Hepatocyte (in vitro differentiated cells): ENCODE measurements around the gene TTC7B. TPM values are rescaled to one million over a fixed set of nuclear protein-coding genes. Genes with fewer than 3 reads are reported as not detected.

Source experiments
- DNase-seq: peaks from one replicate; pipeline ENCODE4 v3.0.0-alpha.2; 2016; ENCODE audit warnings: low spot score
- H2AFZ ChIP-seq: fragments of 200-600 bp; sonication (generic); 2 replicates; pipeline ENCODE4 v1.6.0; 2016; ENCODE audit warnings: antibody characterized with exemption, mild to moderate bottlenecking
- H3K27ac ChIP-seq: fragments of 200-600 bp; sonication (generic); 2 replicates; pipeline ENCODE4 v1.5.1; 2016; ENCODE audit warnings: mild to moderate bottlenecking
- H3K27me3 ChIP-seq: fragments of 200-600 bp; sonication (generic); 2 replicates; pipeline ENCODE4 v1.6.1; 2016
- H3K36me3 ChIP-seq: fragments of 200-600 bp; sonication (generic); replicated peaks from 2 replicates; pipeline ENCODE4 v1.5.1; 2016; ENCODE audit warnings: low read depth; ENCODE audit not compliant: insufficient read depth
- H3K4me1 ChIP-seq: fragments of 200-600 bp; sonication (generic); 2 replicates; pipeline ENCODE4 v1.5.1; 2016; ENCODE audit warnings: mild to moderate bottlenecking, moderate library complexity; ENCODE audit not compliant: insufficient read depth
- H3K4me2 ChIP-seq: fragments of 200-600 bp; sonication (generic); 2 replicates; pipeline ENCODE4 v1.6.0; 2016
- H3K4me3 ChIP-seq: fragments of 200-600 bp; sonication (generic); 2 replicates; pipeline ENCODE4 v1.5.1; 2016; ENCODE audit warnings: mild to moderate bottlenecking
- H3K79me2 ChIP-seq: fragments of 200-600 bp; sonication (generic); 2 replicates; pipeline ENCODE4 v1.6.0; 2017; ENCODE audit warnings: mild to moderate bottlenecking
- H3K9me2 ChIP-seq: fragments of 200-600 bp; sonication (generic); replicated peaks from 2 replicates; pipeline ENCODE4 v1.6.0; 2017; ENCODE audit warnings: mild to moderate bottlenecking; ENCODE audit not compliant: insufficient read depth
- H3K9me3 ChIP-seq: fragments of 200-600 bp; sonication (generic); 2 replicates; pipeline ENCODE4 v1.5.1; 2016; ENCODE audit warnings: low read depth, mild to moderate bottlenecking
- H4K20me1 ChIP-seq: fragments of 200-600 bp; sonication (generic); 2 replicates; pipeline ENCODE4 v1.6.0; 2016; ENCODE audit warnings: mild to moderate bottlenecking; ENCODE audit not compliant: insufficient read depth, poor library complexity, severe bottlenecking
- CTCF ChIP-seq: fragments of 200-600 bp; sonication (generic); IDR thresholded peaks from 2 replicates; pipeline ENCODE4 v1.5.1; 2016; ENCODE audit warnings: antibody characterized with exemption, mild to moderate bottlenecking; ENCODE audit not compliant: poor library complexity
- EZH2 ChIP-seq: fragments of 200-600 bp; sonication (generic); IDR thresholded peaks from 2 replicates; pipeline ENCODE4 v1.6.1; 2016; ENCODE audit warnings: antibody characterized with exemption, mild to moderate bottlenecking, borderline replicate concordance
- EZH2phosphoT487 ChIP-seq: fragments of 200-600 bp; sonication (generic); IDR thresholded peaks from one replicate; pipeline ENCODE4 v1.6.1; 2018; ENCODE audit warnings: antibody characterized with exemption, mild to moderate bottlenecking, low read depth, moderate library complexity; ENCODE audit not compliant: unreplicated experiment, severe bottlenecking
- WGBS: methylation state at CpG from one replicate; pipeline ENCODE4 v1.1.6; 2016; ENCODE audit warnings: low lambda C conversion rate; ENCODE audit errors: missing lambda C conversion rate; 5-methylcytosine and 5-hydroxymethylcytosine counted together
- polyA plus RNA-seq: library from polyadenylated mRNA; unstranded; fragments of >200 nt; fragmentation: Nextera tagmentation; extraction: Ambion mirVana; gene quantifications from 2 replicates; pipeline ENCODE4 v1.2.1, GENCODE V29; 2016
- total RNA-seq: library from RNA; depleted of rRNA; stranded (reverse); fragments of >200 nt; gene quantifications from 2 replicates; pipeline ENCODE4 v1.2.3, GENCODE V29; 2014

TTC7B gene
- total and polyA plus RNA-seq, 2 experiments from 2014 or later = 10.7 to 25.5 TPM

DNA sequence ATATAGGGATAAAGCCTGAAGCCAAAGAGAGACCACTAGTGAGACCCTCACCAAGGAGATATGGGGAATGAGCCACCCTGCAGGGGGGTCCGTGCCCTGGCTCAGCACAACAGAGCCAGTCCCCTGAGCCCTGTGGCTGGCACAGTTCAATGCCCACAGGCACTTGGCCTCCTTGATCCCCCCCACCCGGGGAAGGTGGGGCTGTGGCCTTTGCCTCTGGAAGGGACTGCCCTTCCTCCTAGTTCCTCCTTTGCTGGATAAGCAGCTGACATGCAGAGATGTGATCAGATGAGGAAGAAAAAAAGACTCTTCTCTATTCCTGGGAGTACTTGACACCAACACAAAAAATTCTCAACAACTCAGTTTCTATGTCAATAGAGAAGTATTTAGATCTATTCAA lies 19.9 kb downstream of the TTC7B start:
- Histone ChIP-seq H3K9me2 (no peaks in the 10 kb centered on the region), H2AFZ (no peak overlapping the region), H3K79me2 (no peaks in the 10 kb centered on the region), H3K4me1 (no peaks in the 10 kb centered on the region), H3K9me3 (no peaks in the 10 kb centered on the region), H3K27me3 (no peaks in the 10 kb centered on the region), H3K27ac (no peak overlapping the region), H3K4me2 (no peak overlapping the region), H4K20me1 (no peaks in the 10 kb centered on the region), H3K4me3 (no peak overlapping the region), H3K36me3 (no peaks in the 10 kb centered on the region)
- DNase-seq = no peak
- no peak for TF ChIP-seq EZH2
- no peak for TF ChIP-seq EZH2phosphoT487
- no peak for TF ChIP-seq CTCF
- WGBS = 94% methylated on average over 2 of the region's 2 CpGs

DNA sequence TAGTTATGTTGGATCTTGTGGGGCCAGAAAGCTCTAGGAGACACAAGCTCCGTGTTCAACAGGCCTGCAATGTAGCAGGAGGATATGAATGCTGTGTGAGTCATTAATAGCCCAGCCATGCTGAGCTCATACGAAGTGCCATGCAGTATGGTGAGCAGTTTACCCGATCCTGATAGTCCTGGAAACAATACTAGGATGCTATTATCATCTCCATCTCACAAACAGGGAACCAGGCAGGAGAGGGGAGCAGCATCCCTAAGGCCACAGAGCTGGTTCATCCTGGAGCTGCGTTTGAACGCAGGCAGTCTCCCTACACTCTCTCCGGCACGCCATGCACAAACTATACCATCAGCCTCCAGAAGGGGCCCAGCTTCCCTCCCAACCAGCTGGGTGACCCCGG lies 20.5 kb downstream of the TTC7B start:
- Histone ChIP-seq H2AFZ (no peak overlapping the region), H3K79me2 (no peaks in the 10 kb centered on the region), H3K9me3 (no peaks in the 10 kb centered on the region), H3K27ac (no peak overlapping the region), H3K4me1 (no peaks in the 10 kb centered on the region), H3K36me3 (no peaks in the 10 kb centered on the region), H3K4me2 (no peak overlapping the region), H4K20me1 (no peaks in the 10 kb centered on the region), H3K9me2 (no peaks in the 10 kb centered on the region), H3K4me3 (no peak overlapping the region), H3K27me3 (no peaks in the 10 kb centered on the region)
- 59% methylated on average over 8 of the region's 8 CpGs for WGBS
- TF ChIP-seq CTCF (no peak), EZH2 (no peak), EZH2phosphoT487 (no peak)
- no peak for DNase-seq

- TF ChIP-seq CTCF (no peak), EZH2 (no peak), EZH2phosphoT487 (no peak)
- Histone ChIP-seq H3K4me3 (no peak overlapping the region), H3K4me1 (no peaks in the 10 kb centered on the region), H4K20me1 (no peaks in the 10 kb centered on the region), H3K4me2 (no peak overlapping the region), H3K27ac (no peak overlapping the region), H3K9me3 (no peaks in the 10 kb centered on the region), H3K9me2 (no peaks in the 10 kb centered on the region), H3K27me3 (no peaks in the 10 kb centered on the region), H3K79me2 (no peaks in the 10 kb centered on the region), H2AFZ (no peak overlapping the region), H3K36me3 (no peaks in the 10 kb centered on the region)
- no peak for DNase-seq
- 95% methylated on average over 12 of the region's 12 CpGs for WGBS
Observed at GRCh38 chr14:90791486-90791885, 24.7 kb downstream of the TTC7B start.

GRCh38 chr14:90788031-90788430 lies 28.2 kb downstream of the TTC7B start:
- Histone ChIP-seq H3K27ac (no peak overlapping the region), H3K4me3 (no peak overlapping the region), H3K79me2 (no peaks in the 10 kb centered on the region), H3K9me3 (no peaks in the 10 kb centered on the region), H3K4me1 (no peaks in the 10 kb centered on the region), H3K36me3 (no peaks in the 10 kb centered on the region), H4K20me1 (no peaks in the 10 kb centered on the region), H2AFZ (no peak overlapping the region), H3K9me2 (no peaks in the 10 kb centered on the region), H3K4me2 (no peak overlapping the region), H3K27me3 (no peaks in the 10 kb centered on the region)
- WGBS = 92% methylated on average over 7 of the region's 7 CpGs
- TF ChIP-seq EZH2 (no peak), CTCF (no peak), EZH2phosphoT487 (no peak)
- DNase-seq = no peak
